GM12878 (cell line): ENCODE results near the gene MYBBP1A. TPM values are rescaled to one million over a fixed set of nuclear protein-coding genes. Genes with fewer than 3 reads are reported as not detected.

Experiments used
- ATAC-seq: fragments of 200-7000 bp; cut with Tn5 transposase; 3 replicates; pipeline ENCODE4 v1.9.1; 2020; ENCODE audit warnings: mild to moderate bottlenecking, moderate library complexity
- BruUV-seq: library from RNA; stranded (reverse); fragments of 400-500 nt; replicated peaks from 2 replicates; lab custom pipeline; 2021; lab: Mats Ljungman, UMichigan
- CTCF ChIA-PET: fragments of 300-600 bp; sonication (Branson Sonifier 250); formaldehyde crosslinking; extraction: SDS; loops from one replicate; lab custom pipeline; 2021; ENCODE audit warnings: inconsistent platforms; lab: Yijun Ruan, JAX
- POLR2A ChIA-PET: fragments of 350-600 bp; formaldehyde crosslinking; extraction: SDS; loops from one replicate; lab custom pipeline; 2021; ENCODE audit warnings: inconsistent platforms; lab: Charles Lee
- RAD21 ChIA-PET: fragments of 300-600 bp; sonication (Branson Sonifier 250); formaldehyde crosslinking; loops from one replicate; lab custom pipeline; 2023; ENCODE audit warnings: antibody characterized with exemption; ENCODE audit not compliant: unreplicated experiment; lab: Charles Lee
- SMC1A ChIA-PET: fragments of 300-600 bp; sonication (Branson Sonifier 250); formaldehyde crosslinking; loops from one replicate; lab custom pipeline; 2023; ENCODE audit not compliant: unreplicated experiment, uncharacterized antibody; lab: Charles Lee
- DNase-seq: peaks from one replicate; pipeline ENCODE4 v3.0.0-alpha.2; 2011; ENCODE audit warnings: low read depth, low spot score
- FAIRE-seq: peaks from 3 replicates; lab custom pipeline; 2011; peaks lifted over from hg19 to GRCh38; lab: Jason Lieb, UNC
- H2AFZ ChIP-seq: 2 replicates; pipeline ENCODE4 v1.6.0; 2011; ENCODE audit warnings: low read depth, low read length, control low read depth; ENCODE audit not compliant: control insufficient read depth
- H3K27ac ChIP-seq: 2 replicates; pipeline ENCODE4 v1.5.1; 2011; ENCODE audit warnings: control low read depth; ENCODE audit not compliant: control insufficient read depth, insufficient read depth
- H3K27me3 ChIP-seq, 2 experiments: replicated peaks in 1 of 2; 2 replicates each; pipeline versions ENCODE4 v1.6.0 to v1.6.1; 2011; ENCODE audit warnings: low read length in 1 of 2; ENCODE audit not compliant: control insufficient read depth in 2 of 2, insufficient read depth in 2 of 2
- H3K36me3 ChIP-seq, 2 experiments: 2 replicates each; pipeline ENCODE4 v1.5.1; 2011; ENCODE audit warnings: low read length in 1 of 2; ENCODE audit not compliant: control insufficient read depth in 2 of 2, insufficient read depth in 2 of 2
- H3K4me1 ChIP-seq: 2 replicates; pipeline ENCODE4 v1.6.1; 2011; ENCODE audit warnings: mild to moderate bottlenecking, low read length, moderate library complexity, mixed read lengths; ENCODE audit not compliant: control insufficient read depth, insufficient read depth
- H3K4me2 ChIP-seq: 2 replicates; pipeline ENCODE4 v1.6.0; 2011; ENCODE audit warnings: control low read depth; ENCODE audit not compliant: control insufficient read depth, insufficient read depth
- H3K4me3 ChIP-seq: fragments of 200-600 bp; sonication (generic); 2 replicates; pipeline ENCODE4 v1.5.1; 2016
- H3K79me2 ChIP-seq: 2 replicates; pipeline ENCODE4 v1.6.0; 2011; ENCODE audit warnings: low read length; ENCODE audit not compliant: control insufficient read depth, insufficient read depth
- H3K9ac ChIP-seq: 2 replicates; pipeline ENCODE4 v1.8.0; 2011; ENCODE audit warnings: low read length, control low read depth, mixed read lengths; ENCODE audit not compliant: control insufficient read depth, insufficient read depth
- H3K9me3 ChIP-seq: replicated peaks from 3 replicates; pipeline ENCODE4 v1.5.1; 2011; ENCODE audit warnings: mild to moderate bottlenecking, low read length; ENCODE audit not compliant: control insufficient read depth, insufficient read depth
- H4K20me1 ChIP-seq: 2 replicates; pipeline ENCODE4 v1.6.0; 2011; ENCODE audit not compliant: control insufficient read depth, insufficient read depth
- CREM ChIP-seq: IDR thresholded peaks from 2 replicates; pipeline ENCODE4 v1.6.1; 2014; ENCODE audit warnings: antibody characterized with exemption, low read depth
- E2F8 ChIP-seq: fragments of 450-650 bp; IDR thresholded peaks from 2 replicates; pipeline ENCODE4 v1.6.1; 2018; ENCODE audit warnings: mild to moderate bottlenecking, low read depth, moderate library complexity; ENCODE audit not compliant: partially characterized antibody
- FOS ChIP-seq: IDR thresholded peaks from 3 replicates; pipeline ENCODE4 v1.6.1; 2011; ENCODE audit warnings: borderline replicate concordance; ENCODE audit not compliant: insufficient read length; ENCODE audit errors: extremely low read depth
- MAX ChIP-seq: IDR thresholded peaks from 2 replicates; pipeline ENCODE4 v1.6.1; 2012; ENCODE audit warnings: low read depth, low read length, improper control_type of control experiment
- MEF2B ChIP-seq: fragments of 450-650 bp; IDR thresholded peaks from 2 replicates; pipeline ENCODE4 v1.6.1; 2018; ENCODE audit warnings: mild to moderate bottlenecking, moderate library complexity; ENCODE audit not compliant: partially characterized antibody, poor library complexity, severe bottlenecking
- NR2C1 ChIP-seq: fragments of 450-650 bp; IDR thresholded peaks from 2 replicates; pipeline ENCODE4 v1.6.1; 2017; ENCODE audit warnings: antibody characterized with exemption, mild to moderate bottlenecking, moderate library complexity
- RAD21 ChIP-seq: IDR thresholded peaks from 2 replicates; pipeline ENCODE4 v1.6.1; 2011; ENCODE audit warnings: mild to moderate bottlenecking, low read depth, low read length, moderate library complexity; ENCODE audit not compliant: insufficient read depth
- ZSCAN29 ChIP-seq: fragments of 450-650 bp; IDR thresholded peaks from 2 replicates; pipeline ENCODE4 v1.6.1; 2017; ENCODE audit warnings: mild to moderate bottlenecking, moderate library complexity
- WGBS: methylation state at CpG from one replicate; pipeline ENCODE4 v1.1.6; 2016; ENCODE audit warnings: low lambda C conversion rate; ENCODE audit not compliant: insufficient replicate concordance, insufficient coverage; ENCODE audit errors: missing lambda C conversion rate; 5-methylcytosine and 5-hydroxymethylcytosine counted together
- in situ Hi-C: fragments of 300-500 bp; cut with MboI; formaldehyde crosslinking; loops from 9 replicates; pipeline ENCODE4 v1.14.3; 2018; ENCODE audit warnings: mixed read lengths
- intact Hi-C: fragments of 100-400 bp; cut with micrococcal nuclease; formaldehyde crosslinking; loops from one replicate; pipeline ENCODE4 v1.14.2; 2022; ENCODE audit not compliant: unreplicated experiment
- polyA plus RNA-seq, 11 experiments: library from polyadenylated mRNA; depleted of rRNA in 4 of 11; unstranded in 6 of 11; stranded (reverse) in 5 of 11; fragments of >200 nt; fragmentation: Nextera tagmentation in 4 of 11; fragmentation: Illumina TruSeq in 1 of 11; extraction: Ambion mirVana in 4 of 11; extraction: Trizol in 1 of 11; gene quantifications; 1 replicate in 1 of 11; 2 replicates in 10 of 11; pipeline versions ENCODE4 v1.2.1 to v1.2.3, GENCODE V29; 2011 to 2016; ENCODE audit warnings: inconsistent platforms in 2 of 11, missing spikeins in 2 of 11, low read depth in 1 of 11
- total RNA-seq, 4 experiments: library from RNA; depleted of rRNA in 3 of 4; stranded (reverse); fragments of >200 nt in 3 of 4; fragmentation: Illumina TruSeq in 1 of 4; extraction: Trizol in 1 of 4; gene quantifications; 2 replicates each; pipeline versions ENCODE4 v1.2.1 to v1.2.3, GENCODE V29; 2013 to 2021
- TF ChIP-seq, protein P1 (sequence below): IDR thresholded peaks from 2 replicates; pipeline ENCODE4 v1.6.1; 2011; ENCODE audit warnings: mild to moderate bottlenecking, low read depth, low read length, moderate library complexity; ENCODE audit not compliant: insufficient replicate concordance

MYBBP1A gene
- total and polyA plus RNA-seq, 10 of the 15 experiments (the other 5 are each of a cell fraction or from before 2014, with no cell fraction given), result 2.5 to 121 (median 71.6) TPM

DNA sequence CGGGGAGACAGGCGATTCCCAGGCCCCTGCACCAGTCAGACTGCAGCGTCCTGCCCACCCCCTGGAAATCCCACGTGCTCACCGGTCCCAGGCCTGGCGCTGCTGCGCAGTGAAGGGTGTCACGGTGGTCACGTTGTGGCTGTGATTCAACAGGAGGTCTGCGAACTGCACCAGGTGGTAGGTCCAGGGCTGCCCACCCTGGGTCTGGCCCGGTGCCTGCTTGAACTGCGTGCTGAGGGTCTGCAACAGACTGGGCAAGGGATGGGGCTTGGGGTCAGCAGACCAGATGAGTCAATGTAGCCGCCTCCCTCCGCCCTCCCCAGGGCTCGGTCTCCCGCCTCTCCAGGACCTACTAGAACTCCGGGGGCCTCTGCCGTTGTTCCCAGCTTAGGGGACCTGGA lies 7.1 kb downstream of the MYBBP1A start:
- Histone ChIP-seq H3K4me2 (no peak overlapping the region), H3K27ac (no peak overlapping the region), H4K20me1 (no peaks in the 10 kb centered on the region; the same call in none of the 2 replicates), H3K4me1 (no peaks in the 10 kb centered on the region), H3K36me3 (peaks cover 33 to 50% of the 10 kb centered on the region in 2 experiments), H3K9me3 (no peaks in the 10 kb centered on the region), H3K4me3 (no peak overlapping the region), H3K27me3 (no peaks in the 10 kb centered on the region), H2AFZ (no peak overlapping the region), H3K9ac (no peak overlapping the region), H3K79me2 (peaks cover under 1% of the 10 kb centered on the region; the same call in 1 of the 2 replicates)
- WGBS, result 91% methylated on average over 18 of the region's 18 CpGs
- ATAC-seq (no peak), DNase-seq (no peak), FAIRE-seq (no peak)
- ChIA-PET CTCF (no interaction called here), SMC1A (no interaction called here), RAD21 (no interaction called here), POLR2A (no interaction called here)
- BruUV-seq, result no TSS peak
- no peak for TF ChIP-seq FOS
- TF ChIP-seq MAX, result no peak
- TF ChIP-seq NR2C1, result no peak
- TF ChIP-seq E2F8, result no peak
- TF ChIP-seq CREM, result no peak
- TF ChIP-seq ZSCAN29, result no peak
- TF ChIP-seq MEF2B, result no peak
- no peak for TF ChIP-seq RAD21
- TF ChIP-seq, protein P1, sequence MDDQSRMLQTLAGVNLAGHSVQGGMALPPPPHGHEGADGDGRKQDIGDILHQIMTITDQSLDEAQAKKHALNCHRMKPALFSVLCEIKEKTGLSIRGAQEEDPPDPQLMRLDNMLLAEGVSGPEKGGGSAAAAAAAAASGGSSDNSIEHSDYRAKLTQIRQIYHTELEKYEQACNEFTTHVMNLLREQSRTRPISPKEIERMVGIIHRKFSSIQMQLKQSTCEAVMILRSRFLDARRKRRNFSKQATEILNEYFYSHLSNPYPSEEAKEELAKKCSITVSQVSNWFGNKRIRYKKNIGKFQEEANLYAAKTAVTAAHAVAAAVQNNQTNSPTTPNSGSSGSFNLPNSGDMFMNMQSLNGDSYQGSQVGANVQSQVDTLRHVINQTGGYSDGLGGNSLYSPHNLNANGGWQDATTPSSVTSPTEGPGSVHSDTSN, result no peak
- in situ Hi-C loops (no loop called here), intact Hi-C loops (no loop called here)
